ENCODE data around the gene SMPDL3A.

DNA sequence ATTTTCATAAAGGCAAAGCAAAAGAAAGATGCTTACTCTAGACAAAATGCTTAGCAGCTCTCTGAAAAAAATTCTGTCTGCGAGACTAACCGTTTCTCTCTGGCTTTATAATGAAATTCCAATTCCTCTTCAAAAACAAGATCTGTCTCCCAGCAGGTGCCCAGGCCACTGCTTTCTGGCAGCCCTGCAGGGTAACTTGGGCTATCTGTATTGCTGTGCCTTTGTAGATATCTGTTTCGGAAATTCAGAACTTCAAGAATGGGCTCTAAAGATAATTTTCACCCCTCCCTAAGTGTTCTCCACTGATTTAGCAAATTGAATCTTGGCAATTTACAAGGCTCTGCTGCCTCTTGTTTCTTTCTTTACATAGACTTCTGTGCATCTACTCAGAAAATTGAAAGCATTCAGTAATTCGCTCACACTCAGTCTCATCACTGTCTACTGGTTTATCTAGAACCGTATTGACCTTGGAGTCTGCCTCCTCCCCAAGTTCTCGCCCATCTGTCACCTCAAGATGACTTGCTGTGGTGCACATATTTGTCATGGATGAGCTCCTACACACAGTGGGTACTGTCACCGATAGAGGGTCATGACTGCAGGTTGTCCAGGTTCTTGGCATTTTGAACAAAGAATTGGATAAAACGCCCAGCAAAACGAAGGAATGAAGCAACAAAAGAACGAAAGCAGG is 35.9 kb upstream of the SMPDL3A start:
- TF ChIP-seq, protein P1, sequence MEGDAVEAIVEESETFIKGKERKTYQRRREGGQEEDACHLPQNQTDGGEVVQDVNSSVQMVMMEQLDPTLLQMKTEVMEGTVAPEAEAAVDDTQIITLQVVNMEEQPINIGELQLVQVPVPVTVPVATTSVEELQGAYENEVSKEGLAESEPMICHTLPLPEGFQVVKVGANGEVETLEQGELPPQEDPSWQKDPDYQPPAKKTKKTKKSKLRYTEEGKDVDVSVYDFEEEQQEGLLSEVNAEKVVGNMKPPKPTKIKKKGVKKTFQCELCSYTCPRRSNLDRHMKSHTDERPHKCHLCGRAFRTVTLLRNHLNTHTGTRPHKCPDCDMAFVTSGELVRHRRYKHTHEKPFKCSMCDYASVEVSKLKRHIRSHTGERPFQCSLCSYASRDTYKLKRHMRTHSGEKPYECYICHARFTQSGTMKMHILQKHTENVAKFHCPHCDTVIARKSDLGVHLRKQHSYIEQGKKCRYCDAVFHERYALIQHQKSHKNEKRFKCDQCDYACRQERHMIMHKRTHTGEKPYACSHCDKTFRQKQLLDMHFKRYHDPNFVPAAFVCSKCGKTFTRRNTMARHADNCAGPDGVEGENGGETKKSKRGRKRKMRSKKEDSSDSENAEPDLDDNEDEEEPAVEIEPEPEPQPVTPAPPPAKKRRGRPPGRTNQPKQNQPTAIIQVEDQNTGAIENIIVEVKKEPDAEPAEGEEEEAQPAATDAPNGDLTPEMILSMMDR (IDR thresholded peaks at IDR 0.05): no peak
- TF ChIP-seq POLR2A (IDR thresholded peaks at IDR 0.05): no peak

Data from thyroid gland (tissue), 4 donors.